Heart left ventricle (tissue), 13 donors: ENCODE data around the gene SND1.

Experiments
- CTCF ChIP-seq, 12 donors: fragments of 200-600 bp; sonication (generic) in 4 of 12; IDR thresholded peaks; one replicate each; pipeline versions ENCODE4 v1.5.0 to v1.8.0; 2018 to 2022; ENCODE audit warnings: antibody characterized with exemption in 12 of 12, mild to moderate bottlenecking in 5 of 12
- POLR2A ChIP-seq, 2 donors: fragments of 450-650 bp; IDR thresholded peaks; one replicate each; pipeline ENCODE4 v1.6.1; 2017; ENCODE audit warnings: antibody characterized with exemption in 2 of 2, mild to moderate bottlenecking in 2 of 2, moderate library complexity in 2 of 2
- donor health status: ischemic (EF 13 %, LVEDD 7.1; RV severe dilation, severe dysfunction).
- donor health status: DM: no; HTN: yes; CAD: no.
- donor health status: DM: no; HTN: no; CAD: no.
- donor health status: ischemic (EF 25% LVEDD 6.9; RV normal size, moderate dysfunction).
- donor health status: ischemic (EF 25% LVEDD 5.7; RV mildly dilated, moderate dysfunction).
- donor health status: ischemic (EF 35%, LVEDD 5.7; RV mildly dilated, moderate dysfunction).
- donor health status: nonischemic (EF 11% LVEDD 7.7; RV severe dilation, severe dysfunction).
- donor health status: DM: yes; HTN: yes; CAD: no.
- donor health status: PGD.
- donor health status: ischemic (EF 29% LVEDD 5.4; RV normal size, mild dysfunction).
- donor health status: nonischemic (EF 23%, LVEDD 6.1; RV moderate dilation, normal function).

- no peak for TF ChIP-seq CTCF (IDR thresholded peaks at IDR 0.05)
- TF ChIP-seq POLR2A (IDR thresholded peaks at IDR 0.05): no peak
Measured at GRCh38 chr7:127979728-127980126, 327.7 kb downstream of the SND1 start.
